ENCODE measurements around the gene FSTL3.

- TF ChIP-seq POLR2A (IDR thresholded peaks at IDR 0.05; ENCODE audit: low read length): no peak
- no peak for TF ChIP-seq GATA1 (IDR thresholded peaks at IDR 0.05; ENCODE audit: low read depth, low read length)
These were observed at the start of gene FSTL3 for GRCh38 chr19:676339-677105.

All from erythroblast (primary cell).